ENCODE measurements around the gene ANKRD29.

The ANKRD29 gene

GRCh38 chr18:23550898-23551297 lies 111.8 kb downstream of the ANKRD29 start:
- Histone ChIP-seq H3K9me3 (ENCODE audit: severe bottlenecking) (no peaks in the 10 kb centered on the region), H3K27ac (no peak overlapping the region), H3K27me3 (ENCODE audit: insufficient read depth, low read depth, severe bottlenecking) (no peaks in the 10 kb centered on the region), H3K4me3 (ENCODE audit: low read depth, low read length) (no peak overlapping the region), H3K36me3 (peaks cover 39% of the 10 kb centered on the region)
- no peak for DNase-seq
- TF ChIP-seq, protein P1, sequence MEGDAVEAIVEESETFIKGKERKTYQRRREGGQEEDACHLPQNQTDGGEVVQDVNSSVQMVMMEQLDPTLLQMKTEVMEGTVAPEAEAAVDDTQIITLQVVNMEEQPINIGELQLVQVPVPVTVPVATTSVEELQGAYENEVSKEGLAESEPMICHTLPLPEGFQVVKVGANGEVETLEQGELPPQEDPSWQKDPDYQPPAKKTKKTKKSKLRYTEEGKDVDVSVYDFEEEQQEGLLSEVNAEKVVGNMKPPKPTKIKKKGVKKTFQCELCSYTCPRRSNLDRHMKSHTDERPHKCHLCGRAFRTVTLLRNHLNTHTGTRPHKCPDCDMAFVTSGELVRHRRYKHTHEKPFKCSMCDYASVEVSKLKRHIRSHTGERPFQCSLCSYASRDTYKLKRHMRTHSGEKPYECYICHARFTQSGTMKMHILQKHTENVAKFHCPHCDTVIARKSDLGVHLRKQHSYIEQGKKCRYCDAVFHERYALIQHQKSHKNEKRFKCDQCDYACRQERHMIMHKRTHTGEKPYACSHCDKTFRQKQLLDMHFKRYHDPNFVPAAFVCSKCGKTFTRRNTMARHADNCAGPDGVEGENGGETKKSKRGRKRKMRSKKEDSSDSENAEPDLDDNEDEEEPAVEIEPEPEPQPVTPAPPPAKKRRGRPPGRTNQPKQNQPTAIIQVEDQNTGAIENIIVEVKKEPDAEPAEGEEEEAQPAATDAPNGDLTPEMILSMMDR (IDR thresholded peaks at IDR 0.05; ENCODE audit: low read depth, low read length) = no peak

Data from WERI-Rb-1 (cell line).